Osteoblast (primary cell): ENCODE data around the gene FMNL1. TPM values are rescaled to one million over a fixed set of nuclear protein-coding genes. Genes with fewer than 3 reads are reported as not detected.
"Not testable (repeated sequence)": the region's sequence is repeated elsewhere in the genome, so short reads cannot be mapped to it uniquely, and the experiment has no call there.

ENCODE experiments used
- DNase-seq: peaks from one replicate; pipeline ENCODE4 v3.0.0; 2011; ENCODE audit warnings: low spot score, mixed read lengths; ENCODE audit not compliant: insufficient read length; ENCODE audit errors: missing footprints
- H2AFZ ChIP-seq: 2 replicates; pipeline ENCODE4 v1.6.0; 2011; ENCODE audit warnings: mild to moderate bottlenecking, low read length
- H3K27ac ChIP-seq: 2 replicates; pipeline ENCODE4 v1.5.1; 2011; ENCODE audit warnings: mild to moderate bottlenecking, low read depth, low read length, moderate library complexity
- H3K27me3 ChIP-seq: 2 replicates; pipeline ENCODE4 v1.6.0; 2012; ENCODE audit warnings: mild to moderate bottlenecking, control low read depth, inconsistent platforms, low read length, moderate library complexity; ENCODE audit not compliant: insufficient read depth
- H3K36me3 ChIP-seq: 2 replicates; pipeline ENCODE4 v1.5.1; 2011; ENCODE audit warnings: mild to moderate bottlenecking, low read length, control low read depth, moderate library complexity; ENCODE audit not compliant: insufficient read depth
- H3K4me1 ChIP-seq: 2 replicates; pipeline ENCODE4 v1.5.1; 2011; ENCODE audit warnings: mild to moderate bottlenecking, low read length, control low read depth, moderate library complexity; ENCODE audit not compliant: insufficient read depth
- H3K4me2 ChIP-seq: 2 replicates; pipeline ENCODE4 v1.6.0; 2011; ENCODE audit warnings: mild to moderate bottlenecking, low read length; ENCODE audit not compliant: insufficient read depth
- H3K4me3 ChIP-seq: fragments of 200-600 bp; sonication (generic); 3 replicates; pipeline ENCODE4 v1.5.1; 2012; ENCODE audit warnings: mild to moderate bottlenecking, low read length, inconsistent platforms; ENCODE audit not compliant: insufficient read depth
- H3K79me2 ChIP-seq: 2 replicates; pipeline ENCODE4 v1.6.0; 2012; ENCODE audit warnings: mild to moderate bottlenecking, low read length, control low read depth, inconsistent platforms; ENCODE audit not compliant: insufficient read depth
- H3K9me3 ChIP-seq: 2 replicates; pipeline ENCODE4 v1.5.1; 2011; ENCODE audit warnings: low read depth, low read length, control low read depth
- H4K20me1 ChIP-seq: 2 replicates; pipeline ENCODE4 v1.6.0; 2012; ENCODE audit warnings: mild to moderate bottlenecking, low read length, control low read depth; ENCODE audit not compliant: insufficient read depth
- total RNA-seq: library from RNA; depleted of rRNA; stranded (reverse); fragments of >200 nt; gene quantifications from 2 replicates; pipeline ENCODE4 v1.2.3, GENCODE V29; 2012
- TF ChIP-seq, protein P1 (sequence below): IDR thresholded peaks from 2 replicates; pipeline ENCODE4 v1.5.1; 2011; ENCODE audit warnings: mild to moderate bottlenecking, low read depth, low read length, moderate library complexity; ENCODE audit errors: extremely low read depth

Gene FMNL1
- total RNA-seq, 1 donor = 3.6 TPM

DNA sequence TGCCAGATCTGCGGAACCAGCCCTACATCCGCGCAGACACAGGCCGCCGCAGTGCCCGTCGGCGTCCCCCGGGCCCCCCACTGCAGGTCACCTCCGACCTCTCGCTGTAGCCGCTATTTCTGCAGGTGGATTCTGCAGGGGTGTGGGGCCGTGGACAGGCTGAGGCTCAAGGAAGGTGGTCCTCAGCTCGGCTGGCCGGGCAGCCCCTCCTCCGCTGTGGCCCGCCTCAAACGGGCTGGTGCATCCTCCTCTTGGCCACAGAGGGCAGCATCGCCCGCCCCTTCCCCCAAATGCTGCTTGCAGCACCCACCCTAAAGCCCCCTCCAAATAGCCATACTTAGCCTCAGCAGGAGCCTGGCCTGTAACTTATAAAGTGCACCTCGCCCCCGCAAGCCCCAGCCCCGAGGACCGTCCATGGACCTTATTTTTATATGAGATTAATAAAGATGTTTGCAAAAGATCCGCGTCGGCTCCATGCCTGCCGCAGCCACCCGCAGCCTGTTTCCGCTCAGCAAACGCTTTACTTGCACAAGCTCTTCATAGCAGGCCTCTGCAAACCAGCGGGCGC is 25.3 kb downstream of the FMNL1 start:
- Histone ChIP-seq H3K4me1 (peaks cover 5% of the 10 kb centered on the region), H3K4me2 (peak overlapping the region; percentile 66), H3K27me3 (peaks cover 31% of the 10 kb centered on the region), H4K20me1 (no peaks in the 10 kb centered on the region), H3K27ac (no peak overlapping the region), H3K36me3 (no peaks in the 10 kb centered on the region), H3K9me3 (no peaks in the 10 kb centered on the region), H3K79me2 (no peaks in the 10 kb centered on the region), H2AFZ (peak overlapping the region; percentile 5), H3K4me3 (peak overlapping the region; percentile 61)
- TF ChIP-seq, protein P1, sequence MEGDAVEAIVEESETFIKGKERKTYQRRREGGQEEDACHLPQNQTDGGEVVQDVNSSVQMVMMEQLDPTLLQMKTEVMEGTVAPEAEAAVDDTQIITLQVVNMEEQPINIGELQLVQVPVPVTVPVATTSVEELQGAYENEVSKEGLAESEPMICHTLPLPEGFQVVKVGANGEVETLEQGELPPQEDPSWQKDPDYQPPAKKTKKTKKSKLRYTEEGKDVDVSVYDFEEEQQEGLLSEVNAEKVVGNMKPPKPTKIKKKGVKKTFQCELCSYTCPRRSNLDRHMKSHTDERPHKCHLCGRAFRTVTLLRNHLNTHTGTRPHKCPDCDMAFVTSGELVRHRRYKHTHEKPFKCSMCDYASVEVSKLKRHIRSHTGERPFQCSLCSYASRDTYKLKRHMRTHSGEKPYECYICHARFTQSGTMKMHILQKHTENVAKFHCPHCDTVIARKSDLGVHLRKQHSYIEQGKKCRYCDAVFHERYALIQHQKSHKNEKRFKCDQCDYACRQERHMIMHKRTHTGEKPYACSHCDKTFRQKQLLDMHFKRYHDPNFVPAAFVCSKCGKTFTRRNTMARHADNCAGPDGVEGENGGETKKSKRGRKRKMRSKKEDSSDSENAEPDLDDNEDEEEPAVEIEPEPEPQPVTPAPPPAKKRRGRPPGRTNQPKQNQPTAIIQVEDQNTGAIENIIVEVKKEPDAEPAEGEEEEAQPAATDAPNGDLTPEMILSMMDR = peak; percentile 35
- DNase-seq = no peak

DNA sequence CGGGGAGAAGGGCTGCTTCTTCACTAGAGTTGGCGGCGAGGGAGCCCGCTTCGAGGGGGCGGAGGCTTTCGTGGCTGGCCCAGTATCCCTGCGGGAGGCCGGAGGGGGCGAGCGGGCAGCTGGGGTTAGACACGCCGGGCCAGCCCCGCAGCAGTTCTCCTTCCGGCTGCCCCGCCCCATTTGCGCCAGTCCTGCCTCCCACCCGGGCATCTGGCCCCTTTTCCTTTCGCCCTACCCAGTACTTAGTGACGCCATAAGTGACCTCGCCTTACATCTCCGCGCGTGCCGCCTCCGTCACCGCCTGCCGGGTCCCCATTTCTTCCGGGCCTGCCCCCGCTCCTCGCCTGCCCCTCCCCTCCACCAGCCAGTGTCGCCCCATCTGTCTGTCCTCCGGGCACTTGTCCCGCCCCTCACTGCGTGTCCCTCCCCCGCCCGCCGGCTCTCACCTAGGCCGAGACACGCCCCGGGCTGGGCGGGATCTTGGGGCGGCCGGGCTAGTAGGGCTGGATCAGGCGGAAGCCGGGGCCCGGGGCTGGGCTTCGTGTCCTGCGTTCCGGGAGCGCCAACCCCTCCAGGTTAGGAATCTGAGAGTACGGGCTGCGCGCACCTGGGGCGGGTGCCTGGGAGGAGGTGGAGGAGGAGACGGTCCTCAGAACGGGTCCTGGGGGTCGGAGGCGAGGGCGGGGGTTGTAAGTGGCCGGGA is 25.9 kb downstream of the FMNL1 start:
- H3K27me3 ChIP-seq = peaks cover 33% of the 10 kb centered on the region
- H3K27ac ChIP-seq = no peak overlapping the region
- H3K4me1 ChIP-seq = peaks cover 5% of the 10 kb centered on the region
- TF ChIP-seq, protein P1 = no peak
- no peaks in the 10 kb centered on the region for H3K36me3 ChIP-seq
- peak overlapping the region; percentile 66 for H3K4me2 ChIP-seq
- peak overlapping the region; percentile 5 for H2AFZ ChIP-seq
- H3K79me2 ChIP-seq = no peaks in the 10 kb centered on the region
- H3K4me3 ChIP-seq = peak overlapping the region; percentile 61
- no peaks in the 10 kb centered on the region for H4K20me1 ChIP-seq
- H3K9me3 ChIP-seq = no peaks in the 10 kb centered on the region
- peak; percentile 97 for DNase-seq

DNA sequence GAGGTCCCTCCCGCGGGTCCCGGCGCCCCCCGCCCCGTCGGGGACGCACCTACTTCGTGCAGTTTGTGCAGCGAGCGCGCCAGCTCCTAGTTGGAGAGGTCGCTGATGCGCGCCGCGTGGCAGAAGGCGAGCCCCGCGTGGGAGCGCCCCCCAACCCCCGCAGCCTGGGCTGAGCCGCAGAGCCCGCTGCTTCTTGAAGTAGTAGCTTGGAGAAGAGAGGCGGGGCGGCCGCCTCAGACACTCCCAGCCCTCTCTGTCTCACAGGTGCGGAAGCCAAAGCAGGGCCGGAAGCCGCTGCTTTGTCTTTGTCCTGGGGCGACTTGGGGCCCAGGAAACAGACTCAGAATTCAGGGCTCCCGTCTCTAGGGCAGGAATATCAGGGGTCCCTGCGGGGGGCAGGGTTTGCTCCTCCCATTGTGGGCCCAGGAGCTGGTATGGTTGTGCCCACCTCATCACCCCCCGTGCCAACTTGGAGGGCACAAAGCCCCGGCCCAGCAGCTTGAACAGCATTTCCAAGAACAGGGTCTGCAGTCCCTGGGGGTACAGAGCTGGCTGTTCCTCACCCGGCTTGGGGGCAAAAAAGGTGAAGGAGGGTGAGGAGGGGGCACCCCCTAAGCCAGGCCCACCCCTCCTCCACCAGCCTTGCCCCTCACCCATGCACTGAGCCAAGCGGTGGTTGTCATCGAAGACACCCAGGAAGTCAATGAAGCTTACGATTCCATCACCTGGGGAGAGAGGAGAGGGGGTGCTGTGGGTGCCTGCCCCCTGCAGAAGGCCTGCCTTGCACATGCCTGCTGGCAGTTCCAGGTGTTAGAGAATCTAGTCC is 26.7 kb downstream of the FMNL1 start:
- TF ChIP-seq, protein P1 = no peak
- Histone ChIP-seq H3K4me1 (peaks cover 5% of the 10 kb centered on the region), H2AFZ (no peak overlapping the region), H3K27me3 (peaks cover 30% of the 10 kb centered on the region), H4K20me1 (no peaks in the 10 kb centered on the region), H3K9me3 (no peaks in the 10 kb centered on the region), H3K79me2 (no peaks in the 10 kb centered on the region), H3K4me3 (peak overlapping the region; percentile 61), H3K4me2 (peak overlapping the region; percentile 66), H3K27ac (no peak overlapping the region), H3K36me3 (no peaks in the 10 kb centered on the region)
- DNase-seq = no peak

DNA sequence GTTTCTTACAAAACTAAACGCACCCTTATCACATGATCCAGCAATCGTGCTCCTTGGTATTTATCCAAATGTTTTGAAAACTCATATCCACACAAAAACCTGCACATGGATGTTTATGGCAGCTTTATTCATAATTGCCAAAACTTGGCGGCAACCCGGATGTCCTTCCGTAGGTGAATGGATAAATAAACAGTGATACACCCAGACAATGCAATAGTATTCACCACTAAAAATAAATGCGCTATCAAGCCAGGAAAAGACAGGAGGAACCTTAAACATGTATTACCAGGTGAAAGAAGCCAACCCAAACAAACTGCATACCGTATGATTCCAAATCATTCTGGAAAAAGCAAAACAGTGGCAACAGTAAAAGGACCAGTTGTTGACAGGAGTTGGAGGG is 30.2 kb downstream of the FMNL1 start:
- Histone ChIP-seq H3K27me3 (peaks cover 35% of the 10 kb centered on the region), H4K20me1 (no peaks in the 10 kb centered on the region), H3K79me2 (no peaks in the 10 kb centered on the region), H3K9me3 (no peaks in the 10 kb centered on the region), H3K4me2 (no peak overlapping the region), H3K36me3 (no peaks in the 10 kb centered on the region), H3K27ac (no peak overlapping the region), H3K4me3 (no peak overlapping the region), H2AFZ (no peak overlapping the region), H3K4me1 (peaks cover 3% of the 10 kb centered on the region)
- DNase-seq = peak; percentile 11
- TF ChIP-seq, protein P1 = no peak

DNA sequence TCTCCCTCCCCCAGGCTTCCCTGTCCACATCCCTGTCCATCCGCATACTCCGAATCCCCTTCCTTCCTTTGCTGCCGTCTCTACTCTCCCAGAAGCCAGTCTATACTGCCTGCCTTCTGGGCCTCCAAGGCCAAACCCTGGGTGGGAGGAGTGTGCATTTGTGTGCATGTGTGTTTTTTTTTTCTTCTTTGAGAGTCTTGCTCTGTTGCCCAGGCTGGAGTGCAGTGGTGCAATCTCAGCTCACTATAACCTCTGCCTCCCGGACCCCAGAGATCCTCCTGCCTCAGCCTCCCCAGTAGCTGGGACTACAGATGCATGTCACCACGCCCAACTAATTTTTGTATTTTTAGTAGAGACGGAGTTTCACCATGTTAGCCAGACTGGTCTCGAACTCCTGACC is 31.6 kb downstream of the FMNL1 start:
- not testable (repeated sequence) for H3K9me3 ChIP-seq, H4K20me1 ChIP-seq, H3K27ac ChIP-seq, H2AFZ ChIP-seq, H3K4me2 ChIP-seq, DNase-seq, H3K4me3 ChIP-seq, H3K36me3 ChIP-seq, H3K4me1 ChIP-seq, H3K79me2 ChIP-seq
- peaks cover 40% of the 10 kb centered on the region for H3K27me3 ChIP-seq
